NCI-H187 treated with DMSO at 0.1 percent for 48 hours (cell line): ENCODE data around the gene SPEG.

Experiments
- DNase-seq: peaks from one replicate; lab custom pipeline; 2025; lab: John Stamatoyannopoulos, UW

SPEG gene

DNA sequence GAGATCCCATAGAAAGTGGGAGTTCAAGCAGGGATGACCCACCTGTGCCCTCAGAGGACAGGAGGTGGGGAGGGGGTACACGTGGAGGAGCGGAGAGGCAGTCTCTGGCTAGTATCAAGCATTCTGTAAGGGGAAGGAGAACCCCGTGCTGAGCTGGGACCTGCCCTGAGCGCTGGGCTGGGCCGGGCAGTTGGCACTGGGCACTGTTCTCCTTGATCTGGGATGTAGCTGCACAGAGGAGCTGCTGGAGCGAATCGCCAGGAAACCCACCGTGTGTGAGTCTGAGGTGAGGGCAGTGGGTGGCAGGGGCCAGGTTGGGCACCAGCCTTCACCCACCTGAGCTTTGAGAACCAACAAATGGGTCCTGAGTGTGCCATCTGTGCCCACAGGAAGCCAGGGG lies 44.3 kb downstream of the SPEG start:
- DNase-seq, result no peak

DNA sequence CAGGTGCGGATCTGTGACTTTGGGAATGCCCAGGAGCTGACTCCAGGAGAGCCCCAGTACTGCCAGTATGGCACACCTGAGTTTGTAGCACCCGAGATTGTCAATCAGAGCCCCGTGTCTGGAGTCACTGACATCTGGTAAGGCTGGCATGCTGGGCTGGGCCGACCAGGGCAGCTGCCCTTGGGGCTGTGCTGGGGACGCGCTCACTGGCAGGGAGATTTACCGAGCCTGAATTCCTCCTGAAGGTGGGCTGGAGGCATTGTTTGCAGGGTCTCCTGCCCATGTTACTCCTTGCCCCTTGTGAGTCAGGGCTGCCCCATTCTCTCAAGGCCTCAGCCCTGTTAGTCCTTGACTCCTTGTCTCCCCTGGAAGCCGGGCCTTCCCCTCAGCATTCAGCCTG lies 45.4 kb downstream of the SPEG start:
- no peak for DNase-seq

DNA sequence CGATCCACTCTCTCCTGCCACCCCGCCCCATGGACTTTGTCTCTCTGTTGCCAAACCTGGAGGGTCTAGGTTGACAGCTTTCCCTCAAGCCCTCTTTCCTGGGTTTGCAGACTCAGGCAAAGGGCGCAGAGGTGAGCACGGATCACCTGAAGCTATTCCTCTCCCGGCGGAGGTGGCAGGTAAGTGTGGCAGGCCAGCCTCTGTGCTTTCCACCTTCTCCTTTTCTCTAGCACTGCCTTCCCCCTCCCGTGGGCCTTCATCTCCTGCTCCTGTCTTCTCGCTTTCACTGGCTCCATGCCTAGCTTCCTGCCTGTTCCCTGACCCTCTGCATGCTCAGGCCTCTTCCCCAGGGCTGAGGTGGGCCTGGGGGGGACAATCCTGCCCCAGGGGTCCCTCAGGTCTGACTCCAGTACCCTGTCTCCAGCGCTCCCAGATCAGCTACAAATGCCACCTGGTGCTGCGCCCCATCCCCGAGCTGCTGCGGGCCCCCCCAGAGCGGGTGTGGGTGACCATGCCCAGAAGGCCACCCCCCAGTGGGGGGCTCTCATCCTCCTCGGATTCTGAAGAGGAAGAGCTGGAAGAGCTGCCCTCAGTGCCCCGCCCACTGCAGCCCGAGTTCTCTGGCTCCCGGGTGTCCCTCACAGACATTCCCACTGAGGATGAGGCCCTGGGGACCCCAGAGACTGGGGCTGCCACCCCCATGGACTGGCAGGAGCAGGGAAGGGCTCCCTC lies 48.2 kb downstream of the SPEG start:
- no peak for DNase-seq

- DNase-seq, result no peak
Measured at GRCh38 chr2:219483451-219484342, 49.1 kb downstream of the SPEG start.

GRCh38 chr2:219484343-219485200 lies 49.9 kb downstream of the SPEG start:
- DNase-seq, result no peak

DNA sequence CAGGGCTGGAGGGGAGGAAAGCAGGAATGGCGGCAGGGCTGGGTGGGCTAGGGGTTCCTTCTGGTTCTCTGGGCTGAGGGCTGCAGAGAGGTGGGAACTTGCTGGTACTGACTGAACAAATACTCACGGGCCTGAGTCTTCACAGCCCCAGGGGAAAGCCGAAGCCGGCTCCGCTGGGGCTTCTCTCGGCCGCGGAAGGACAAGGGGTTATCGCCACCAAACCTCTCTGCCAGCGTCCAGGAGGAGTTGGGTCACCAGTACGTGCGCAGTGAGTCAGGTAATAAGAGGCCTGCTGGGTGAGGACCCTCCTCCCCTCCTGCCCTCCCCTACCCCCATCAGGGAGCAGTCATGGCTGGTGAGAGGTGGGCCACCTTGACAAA lies 50.5 kb downstream of the SPEG start:
- DNase-seq, result no peak

DNA sequence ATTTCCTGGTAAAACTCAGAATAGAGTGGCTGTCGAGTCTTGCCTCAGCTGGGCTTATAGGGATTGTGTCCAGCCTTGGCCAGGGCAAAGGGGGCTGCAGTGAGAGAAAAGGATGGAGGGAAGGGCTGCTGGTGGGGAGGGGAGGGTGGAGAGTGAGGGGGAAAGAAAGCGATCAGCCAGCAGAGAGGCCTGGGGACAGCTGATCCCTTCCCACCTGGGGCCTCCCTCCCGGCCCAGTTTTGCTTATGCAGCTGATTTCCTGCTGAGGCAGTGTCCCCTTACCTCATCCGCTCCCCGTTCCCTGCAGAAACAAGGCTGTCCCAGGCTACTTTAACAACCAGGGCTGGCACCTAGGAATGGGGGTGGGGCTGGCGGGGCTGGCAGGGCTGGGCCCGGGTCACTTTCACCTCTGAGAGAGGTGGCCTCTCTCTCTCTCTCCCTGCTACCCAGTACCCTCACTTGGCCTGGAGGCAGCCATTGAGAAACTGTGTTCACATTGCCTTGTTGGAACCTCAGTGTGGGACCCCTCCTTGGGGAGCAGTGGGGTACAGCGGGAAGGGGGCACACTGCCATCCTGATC lies 51.8 kb downstream of the SPEG start:
- DNase-seq, result no peak

- DNase-seq, result no peak
Measured at GRCh38 chr2:219488149-219488843, 53.7 kb downstream of the SPEG start.

GRCh38 chr2:219488844-219489194 lies 54.2 kb downstream of the SPEG start:
- DNase-seq, result no peak

GRCh38 chr2:219489315-219489714 lies 54.7 kb downstream of the SPEG start:
- DNase-seq, result no peak

- DNase-seq, result no peak
Measured at GRCh38 chr2:219490186-219490585, 55.5 kb downstream of the SPEG start.

DNA sequence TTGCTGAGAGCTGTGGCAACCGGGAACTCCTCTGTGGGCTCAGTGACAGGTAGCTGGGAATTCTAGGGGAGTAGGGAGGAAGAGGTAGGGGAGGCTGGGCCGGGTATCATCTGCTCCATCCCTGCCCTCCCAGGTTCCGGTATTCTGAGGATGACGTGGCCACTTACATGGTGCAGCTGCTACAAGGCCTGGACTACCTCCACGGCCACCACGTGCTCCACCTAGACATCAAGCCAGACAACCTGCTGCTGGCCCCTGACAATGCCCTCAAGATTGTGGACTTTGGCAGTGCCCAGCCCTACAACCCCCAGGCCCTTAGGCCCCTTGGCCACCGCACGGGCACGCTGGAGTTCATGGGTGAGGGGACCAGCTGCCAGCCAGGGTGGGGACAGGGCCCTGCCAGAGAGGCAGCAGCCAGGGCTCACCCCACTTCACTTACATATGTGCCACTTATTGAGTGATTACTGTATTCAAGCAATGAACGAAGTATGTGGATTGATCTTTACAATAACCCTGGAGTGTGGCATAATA lies 56.0 kb downstream of the SPEG start:
- DNase-seq, result no peak

GRCh38 chr2:219491278-219491963 lies 56.8 kb downstream of the SPEG start:
- no peak for DNase-seq

DNA sequence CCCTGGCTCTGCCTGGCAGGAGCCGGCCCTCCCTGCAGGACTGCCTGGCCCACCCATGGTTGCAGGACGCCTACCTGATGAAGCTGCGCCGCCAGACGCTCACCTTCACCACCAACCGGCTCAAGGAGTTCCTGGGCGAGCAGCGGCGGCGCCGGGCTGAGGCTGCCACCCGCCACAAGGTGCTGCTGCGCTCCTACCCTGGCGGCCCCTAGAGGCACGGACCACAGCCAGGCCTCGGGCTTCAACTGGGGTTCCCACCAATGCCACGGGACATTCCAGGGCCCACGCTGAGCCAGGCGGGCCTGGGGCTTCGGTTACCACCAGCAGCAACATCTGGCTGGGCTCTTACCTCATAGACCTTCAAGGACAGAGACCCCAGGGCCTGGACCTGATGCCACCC lies 57.9 kb downstream of the SPEG start:
- no peak for DNase-seq

GRCh38 chr2:219493086-219493485 lies 58.4 kb downstream of the SPEG start:
- DNase-seq, result no peak

DNA sequence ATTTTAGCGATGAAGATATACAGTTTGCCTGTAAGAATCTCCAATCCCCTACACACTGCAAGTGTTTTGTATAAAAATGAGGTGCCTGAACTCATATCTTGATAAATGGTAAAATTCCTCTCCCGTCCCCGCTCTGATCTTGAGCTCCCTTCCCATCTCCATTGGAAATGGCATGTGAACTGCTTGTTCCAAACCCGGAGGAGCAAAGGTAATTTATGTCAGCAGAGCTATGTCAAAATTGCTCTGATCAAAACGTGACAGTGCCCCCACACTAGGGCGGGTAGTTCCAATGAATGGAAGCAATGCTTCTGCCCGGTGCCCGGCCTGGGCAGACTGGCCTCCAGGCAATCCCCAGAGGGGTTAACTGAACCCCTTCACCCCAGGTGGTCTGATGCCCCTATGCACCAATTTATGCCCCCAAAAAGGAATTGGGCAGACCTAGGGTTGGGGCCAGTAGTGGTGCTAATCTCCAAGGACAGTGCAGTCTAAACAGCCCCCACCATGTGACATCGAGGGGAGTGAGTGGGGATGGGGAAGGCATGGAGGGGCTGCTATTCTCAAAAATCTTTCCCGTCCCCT lies 60.4 kb downstream of the SPEG start:
- no peak for DNase-seq

GRCh38 chr2:219495531-219496122 lies 61.0 kb downstream of the SPEG start:
- no peak for DNase-seq

DNA sequence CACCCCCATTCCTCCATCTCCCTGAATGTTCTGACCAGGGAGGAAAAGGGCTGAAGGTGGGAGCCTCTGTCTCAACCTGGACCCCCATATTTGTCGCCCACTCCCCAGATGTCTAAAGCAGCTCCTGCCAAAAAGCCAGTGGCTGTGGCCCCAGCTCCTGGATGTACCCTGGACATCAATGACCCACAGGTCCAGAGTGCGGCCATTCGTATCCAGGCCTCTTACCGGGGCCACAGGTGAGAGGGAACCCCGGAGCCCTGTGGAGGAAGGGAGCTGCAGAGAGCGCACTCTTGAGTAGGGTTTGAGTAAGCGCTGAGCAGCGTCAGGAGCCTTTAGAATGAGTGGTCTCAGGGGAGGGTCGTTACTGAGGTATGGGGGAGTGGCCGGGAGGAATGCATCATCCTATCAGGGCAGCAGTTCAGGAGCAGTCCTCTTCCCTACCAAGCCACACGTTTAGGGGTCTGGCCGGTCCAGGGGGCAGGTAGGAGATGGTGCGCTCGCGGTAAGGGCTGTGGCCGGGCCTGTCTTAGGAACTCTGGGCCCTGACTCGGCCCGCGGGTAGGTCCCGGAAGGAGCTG lies 61.7 kb downstream of the SPEG start:
- no peak for DNase-seq

DNA sequence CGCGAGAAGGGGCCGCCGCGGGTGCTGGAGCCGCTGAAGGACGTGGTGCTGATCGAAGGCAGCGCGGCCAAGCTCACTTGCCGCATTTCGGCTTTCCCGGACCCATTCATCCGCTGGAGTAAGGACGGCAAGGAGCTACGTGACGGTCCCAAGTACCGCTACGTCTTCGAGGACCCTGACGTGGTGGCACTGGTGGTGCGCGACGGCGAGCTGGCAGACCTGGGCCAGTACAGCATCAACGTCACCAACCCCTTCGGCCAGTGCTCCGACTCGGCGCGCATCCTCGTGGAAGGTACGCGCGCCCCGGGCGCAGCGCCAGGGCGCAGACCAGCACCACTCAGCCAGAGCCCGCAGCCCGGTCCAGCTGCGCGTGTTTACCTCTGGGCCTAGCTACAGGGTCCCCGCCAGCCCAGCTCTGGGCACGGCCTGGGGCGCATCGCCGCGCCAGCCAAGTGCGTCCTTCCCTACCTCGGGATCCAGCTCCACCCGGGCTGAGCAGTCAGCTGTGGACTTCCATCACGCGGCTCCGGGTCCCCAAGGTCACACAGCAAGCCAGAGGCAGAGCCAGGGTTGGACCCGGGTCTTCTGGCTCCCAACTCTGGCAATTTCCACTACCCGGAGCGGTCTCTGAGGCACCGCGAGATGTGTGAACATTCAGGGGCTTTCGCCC lies 62.3 kb downstream of the SPEG start:
- DNase-seq, result no peak
